ENCODE measurements around the gene PTGES2.
"Not testable (repeated sequence)": the region's sequence is repeated elsewhere in the genome, so short reads cannot be mapped to it uniquely, and the experiment has no call there.

Gene PTGES2

GRCh38 chr9:128082151-128082550, 45.4 kb downstream of the PTGES2 start:
- Histone ChIP-seq H3K9me3 (ENCODE audit: low read length) (no peaks in the 10 kb centered on the region), H3K36me3 (ENCODE audit: insufficient read depth, low read length) (no peaks in the 10 kb centered on the region), H3K4me1 (ENCODE audit: insufficient read depth, low read length) (peaks cover 21% of the 10 kb centered on the region), H3K4me3 (ENCODE audit: low read length) (no peak overlapping the region), H2AFZ (ENCODE audit: low read depth, low read length) (no peak overlapping the region), H3K27me3 (ENCODE audit: insufficient read depth, low read length) (no peaks in the 10 kb centered on the region)

GRCh38 chr9:128081056-128081455, 46.5 kb downstream of the PTGES2 start:
- H3K27me3 ChIP-seq (ENCODE audit: insufficient read depth, low read length), result no peaks in the 10 kb centered on the region
- no peaks in the 10 kb centered on the region for H3K36me3 ChIP-seq (ENCODE audit: insufficient read depth, low read length)
- no peaks in the 10 kb centered on the region for H3K9me3 ChIP-seq (ENCODE audit: low read length)
- no peak overlapping the region for H2AFZ ChIP-seq (ENCODE audit: low read depth, low read length)
- no peak overlapping the region for H3K4me3 ChIP-seq (ENCODE audit: low read length)
- H3K4me1 ChIP-seq (ENCODE audit: insufficient read depth, low read length), result peaks cover 21% of the 10 kb centered on the region

- H3K9me3 ChIP-seq (ENCODE audit: low read length), result no peaks in the 10 kb centered on the region
- H2AFZ ChIP-seq (ENCODE audit: low read depth, low read length), result no peak overlapping the region
- no peak overlapping the region for H3K4me3 ChIP-seq (ENCODE audit: low read length)
- no peaks in the 10 kb centered on the region for H3K27me3 ChIP-seq (ENCODE audit: insufficient read depth, low read length)
- H3K36me3 ChIP-seq (ENCODE audit: insufficient read depth, low read length), result no peaks in the 10 kb centered on the region
- H3K4me1 ChIP-seq (ENCODE audit: insufficient read depth, low read length), result peaks cover 21% of the 10 kb centered on the region
Observed at GRCh38 chr9:128080206-128080605, 47.3 kb downstream of the PTGES2 start.

- Histone ChIP-seq H3K27me3 (ENCODE audit: insufficient read depth, low read length) (no peaks in the 10 kb centered on the region), H3K36me3 (ENCODE audit: insufficient read depth, low read length) (no peaks in the 10 kb centered on the region), H3K4me3 (ENCODE audit: low read length) (no peak overlapping the region), H3K4me1 (ENCODE audit: insufficient read depth, low read length) (peaks cover 21% of the 10 kb centered on the region), H2AFZ (ENCODE audit: low read depth, low read length) (no peak overlapping the region), H3K9me3 (ENCODE audit: low read length) (no peaks in the 10 kb centered on the region)
Observed at GRCh38 chr9:128078504-128079434, 48.8 kb downstream of the PTGES2 start.

- Histone ChIP-seq H3K27me3 (ENCODE audit: insufficient read depth, low read length) (no peaks in the 10 kb centered on the region), H3K9me3 (ENCODE audit: low read length) (no peaks in the 10 kb centered on the region), H2AFZ (ENCODE audit: low read depth, low read length) (no peak overlapping the region), H3K36me3 (ENCODE audit: insufficient read depth, low read length) (no peaks in the 10 kb centered on the region), H3K4me1 (ENCODE audit: insufficient read depth, low read length) (peaks cover 25% of the 10 kb centered on the region), H3K4me3 (ENCODE audit: low read length) (no peak overlapping the region)
Observed at GRCh38 chr9:128077847-128078503, 49.6 kb downstream of the PTGES2 start.

GRCh38 chr9:128073253-128073886, 54.2 kb downstream of the PTGES2 start:
- H3K9me3 ChIP-seq (ENCODE audit: low read length), result no peaks in the 10 kb centered on the region
- no peak overlapping the region for H3K4me3 ChIP-seq (ENCODE audit: low read length)
- H3K27me3 ChIP-seq (ENCODE audit: insufficient read depth, low read length), result no peaks in the 10 kb centered on the region
- H3K36me3 ChIP-seq (ENCODE audit: insufficient read depth, low read length), result no peaks in the 10 kb centered on the region
- no peak overlapping the region for H2AFZ ChIP-seq (ENCODE audit: low read depth, low read length)
- H3K4me1 ChIP-seq (ENCODE audit: insufficient read depth, low read length), result peaks cover 26% of the 10 kb centered on the region

GRCh38 chr9:128072144-128073021, 55.1 kb downstream of the PTGES2 start:
- Histone ChIP-seq H3K36me3 (ENCODE audit: insufficient read depth, low read length) (no peaks in the 10 kb centered on the region), H3K4me3 (ENCODE audit: low read length) (no peak overlapping the region), H3K9me3 (ENCODE audit: low read length) (no peaks in the 10 kb centered on the region), H2AFZ (ENCODE audit: low read depth, low read length) (peak overlapping the region; percentile 8), H3K4me1 (ENCODE audit: insufficient read depth, low read length) (peaks cover 26% of the 10 kb centered on the region), H3K27me3 (ENCODE audit: insufficient read depth, low read length) (no peaks in the 10 kb centered on the region)

GRCh38 chr9:128071475-128071874, 56.1 kb downstream of the PTGES2 start:
- H3K4me3 ChIP-seq (ENCODE audit: low read length); H3K36me3 ChIP-seq (ENCODE audit: insufficient read depth, low read length); H3K9me3 ChIP-seq (ENCODE audit: low read length); H2AFZ ChIP-seq (ENCODE audit: low read depth, low read length); H3K27me3 ChIP-seq (ENCODE audit: insufficient read depth, low read length): not testable (repeated sequence)
- peaks cover 32% of the 10 kb centered on the region for H3K4me1 ChIP-seq (ENCODE audit: insufficient read depth, low read length)

GRCh38 chr9:128070874-128071273, 56.7 kb downstream of the PTGES2 start:
- Histone ChIP-seq H3K4me3 (ENCODE audit: low read length) (no peak overlapping the region), H3K4me1 (ENCODE audit: insufficient read depth, low read length) (peaks cover 37% of the 10 kb centered on the region), H3K36me3 (ENCODE audit: insufficient read depth, low read length) (no peaks in the 10 kb centered on the region), H3K27me3 (ENCODE audit: insufficient read depth, low read length) (no peaks in the 10 kb centered on the region), H3K9me3 (ENCODE audit: low read length) (peaks cover 2% of the 10 kb centered on the region), H2AFZ (ENCODE audit: low read depth, low read length) (no peak overlapping the region)
